Forelimb muscle (tissue), 1 donor: ENCODE data around the gene ADCK1. TPM values are rescaled to one million over a fixed set of nuclear protein-coding genes. Genes with fewer than 3 reads are reported as not detected.
"Not testable (repeated sequence)": the region's sequence is repeated elsewhere in the genome, so short reads cannot be mapped to it uniquely, and the experiment has no call there.

Source experiments
- DNase-seq: peaks from one replicate; pipeline ENCODE4 v3.0.0-alpha.2; 2013; ENCODE audit warnings: low read depth
- polyA plus RNA-seq: library from polyadenylated mRNA; unstranded; fragments of 120-200 nt; gene quantifications from one replicate; pipeline ENCODE4 v1.2.1, GENCODE V29; 2013; ENCODE audit not compliant: insufficient read length

ADCK1 gene
- polyA plus RNA-seq, 1 donor = 7.2 TPM

DNA sequence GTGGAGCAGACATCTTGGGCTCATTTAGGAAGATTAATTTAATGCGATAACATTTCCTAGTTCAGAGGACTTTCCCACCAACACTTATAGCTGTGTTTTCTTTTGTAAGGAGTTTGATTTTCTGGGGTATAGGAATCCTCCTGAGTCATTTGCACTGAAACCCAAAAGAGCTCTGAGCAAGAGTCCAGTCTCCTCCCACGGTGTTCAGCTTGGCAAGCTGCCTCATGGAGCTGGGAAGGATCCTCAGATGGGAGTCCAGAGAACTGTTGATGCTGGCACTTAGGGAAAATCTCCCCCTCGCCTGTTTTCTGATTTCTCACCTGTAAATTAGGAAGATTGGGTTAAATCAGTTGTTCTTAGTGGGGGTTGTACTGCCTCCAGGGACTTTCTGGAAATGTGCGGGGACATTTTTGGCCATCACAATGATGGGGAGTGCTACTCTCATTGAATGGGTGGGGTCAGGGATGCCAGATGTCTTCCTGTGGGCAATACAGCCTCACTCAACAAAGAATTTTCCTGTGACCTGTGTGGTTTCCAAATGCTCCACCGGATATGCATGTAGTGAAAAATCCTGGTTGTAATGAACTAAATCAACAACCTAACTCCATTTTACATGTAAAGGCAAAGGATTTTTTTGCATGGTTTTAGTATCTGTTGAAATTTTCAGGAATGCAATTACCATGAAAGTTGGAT is 150.6 kb downstream of the ADCK1 start:
- no peak for DNase-seq

GRCh38 chr14:77955816-77956484 is 156.0 kb downstream of the ADCK1 start:
- no peak for DNase-seq

GRCh38 chr14:77959686-77960085 is 159.8 kb downstream of the ADCK1 start:
- not testable (repeated sequence) for DNase-seq

DNA sequence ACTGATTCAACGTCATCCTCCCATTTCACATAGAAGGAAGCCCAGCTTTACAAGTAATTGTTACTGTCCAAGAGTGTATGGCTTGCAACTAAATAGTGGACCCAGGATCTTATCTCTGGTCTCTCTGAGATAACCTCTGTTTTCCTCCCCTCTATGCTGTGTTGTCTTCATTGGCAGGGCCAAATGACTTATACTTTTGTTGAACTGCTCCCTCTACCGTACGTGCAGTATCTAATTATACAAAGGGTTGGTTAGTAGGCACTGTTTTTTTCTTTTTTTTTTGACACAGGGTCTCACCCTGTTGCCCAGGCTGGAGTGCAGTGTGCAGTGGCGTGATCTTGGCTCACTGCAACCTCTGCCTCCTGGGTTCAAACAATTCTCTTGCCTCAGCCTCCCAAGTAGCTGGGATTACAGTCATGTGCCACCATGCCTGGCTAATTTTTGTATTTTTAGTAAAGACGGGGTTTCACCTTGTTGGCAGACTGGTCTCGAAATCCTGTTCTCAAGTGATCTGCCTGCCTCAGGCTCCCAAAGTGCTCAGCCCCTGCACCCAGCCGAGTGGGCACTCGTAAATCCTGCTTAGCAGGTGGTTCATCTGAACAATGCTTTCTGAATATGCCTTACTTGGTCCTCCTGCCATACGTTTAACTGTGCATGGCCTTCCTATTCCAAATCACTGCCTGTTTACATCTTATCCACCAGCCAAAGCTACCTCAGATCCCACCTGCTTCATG is 162.1 kb downstream of the ADCK1 start:
- DNase-seq = no peak

- no peak for DNase-seq
Measured at GRCh38 chr14:77962731-77963520, 163.0 kb downstream of the ADCK1 start.

GRCh38 chr14:77964586-77964985 is 164.7 kb downstream of the ADCK1 start:
- DNase-seq = no peak

DNA sequence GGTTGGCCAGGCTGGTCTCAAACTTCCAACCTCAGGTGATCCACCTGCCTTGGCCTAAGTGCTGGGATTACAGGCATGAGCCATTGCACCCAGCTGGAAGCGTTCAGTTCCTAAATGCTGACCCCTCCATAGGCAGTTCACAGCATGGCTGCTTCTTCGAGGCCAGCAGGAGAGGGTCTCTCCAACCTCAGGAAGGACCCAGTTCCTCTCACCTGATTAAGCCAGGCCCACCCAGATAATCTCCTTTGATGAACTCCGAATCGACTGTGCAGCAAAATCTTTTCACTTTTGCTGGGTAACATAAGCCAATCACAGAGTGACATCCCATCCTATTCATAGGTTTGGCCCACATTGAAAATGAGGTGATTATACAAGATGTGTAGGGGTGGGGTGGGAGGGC is 165.1 kb downstream of the ADCK1 start:
- no peak for DNase-seq

DNA sequence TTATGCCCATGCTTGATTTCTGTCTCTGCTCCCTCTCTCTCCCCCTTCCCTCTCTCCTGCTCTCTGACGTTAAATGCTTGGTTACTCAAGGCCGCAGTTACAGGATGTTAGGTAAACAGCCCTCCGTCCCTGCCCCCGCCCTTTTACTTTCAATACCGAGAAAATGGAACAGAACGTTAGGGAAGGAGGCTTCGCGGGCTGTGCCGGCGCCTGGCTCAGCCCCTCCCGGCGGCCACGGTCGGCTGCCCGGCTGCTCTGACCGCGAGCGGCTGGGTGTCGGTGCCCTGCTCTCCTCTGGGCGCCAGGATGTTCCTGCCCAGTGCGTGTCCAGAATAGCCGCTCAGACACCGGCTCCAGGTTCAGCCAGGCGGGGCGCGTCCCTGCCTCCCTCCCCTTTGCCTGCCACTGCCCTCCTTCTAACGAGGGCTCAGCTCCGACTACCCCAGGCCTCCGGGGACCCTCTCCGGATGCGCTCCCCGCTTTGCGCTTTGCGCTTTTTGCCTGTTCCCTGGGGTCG is 166.1 kb downstream of the ADCK1 start:
- no peak for DNase-seq

GRCh38 chr14:77967110-77967509 is 167.2 kb downstream of the ADCK1 start:
- DNase-seq = no peak

DNA sequence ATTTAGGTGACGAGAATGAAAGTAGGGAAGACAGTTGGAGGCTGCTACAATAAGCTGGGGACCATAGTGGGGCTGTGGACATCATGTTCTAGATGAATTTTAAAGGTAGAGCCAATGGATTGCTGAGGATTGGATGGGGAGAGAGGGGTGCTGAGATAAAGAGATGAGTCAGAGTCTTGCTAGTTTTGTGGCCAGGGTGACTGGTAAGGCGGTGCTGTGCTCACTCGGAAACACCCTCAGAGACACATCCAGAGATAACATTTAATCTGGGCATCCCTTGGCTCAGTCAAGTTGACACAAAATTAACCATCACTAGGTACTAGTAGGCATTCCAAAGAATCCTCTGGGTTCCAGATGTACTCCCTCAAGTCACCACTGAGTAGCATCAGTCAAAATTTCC is 170.7 kb downstream of the ADCK1 start:
- DNase-seq = no peak

DNA sequence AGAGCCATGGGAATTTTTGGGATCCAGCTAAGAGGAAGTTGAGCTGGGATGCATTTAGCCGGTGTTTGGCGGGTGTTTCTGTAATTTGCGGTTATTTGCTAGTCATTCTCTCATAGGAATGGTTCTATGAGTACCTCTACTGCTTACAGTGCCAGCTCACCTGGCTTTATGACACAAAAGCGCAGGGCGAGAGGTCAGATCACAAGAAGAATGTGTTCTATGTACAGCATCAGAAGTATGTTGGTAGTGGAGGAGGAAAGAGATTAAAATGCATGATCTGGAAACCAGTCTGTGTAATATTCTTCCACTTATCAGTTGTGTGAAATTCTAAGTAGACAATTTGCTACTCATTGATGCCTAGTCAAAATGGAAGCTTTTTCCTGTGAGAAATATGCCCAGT is 173.3 kb downstream of the ADCK1 start:
- no peak for DNase-seq

- no peak for DNase-seq
Measured at GRCh38 chr14:77976591-77976990, 176.7 kb downstream of the ADCK1 start.

DNA sequence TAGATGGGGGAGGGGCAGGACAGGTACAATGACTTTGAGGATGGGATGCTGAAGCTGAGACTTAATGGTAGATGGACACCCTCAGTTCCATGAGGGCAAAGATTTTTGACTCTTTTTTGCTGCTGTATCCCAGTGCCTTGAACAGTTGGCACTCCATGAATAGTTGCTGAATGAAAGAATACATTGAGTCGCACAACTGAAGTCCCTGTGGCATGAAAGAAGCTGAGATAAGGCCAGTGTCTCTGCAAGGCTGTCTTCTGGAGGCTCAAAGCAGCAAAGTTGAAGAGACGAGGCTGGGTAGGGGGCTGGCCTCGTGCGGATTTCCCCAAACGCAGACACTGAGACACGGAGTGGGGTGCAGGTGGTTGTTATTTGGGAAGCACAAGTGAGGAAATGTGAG is 179.3 kb downstream of the ADCK1 start:
- no peak for DNase-seq

DNA sequence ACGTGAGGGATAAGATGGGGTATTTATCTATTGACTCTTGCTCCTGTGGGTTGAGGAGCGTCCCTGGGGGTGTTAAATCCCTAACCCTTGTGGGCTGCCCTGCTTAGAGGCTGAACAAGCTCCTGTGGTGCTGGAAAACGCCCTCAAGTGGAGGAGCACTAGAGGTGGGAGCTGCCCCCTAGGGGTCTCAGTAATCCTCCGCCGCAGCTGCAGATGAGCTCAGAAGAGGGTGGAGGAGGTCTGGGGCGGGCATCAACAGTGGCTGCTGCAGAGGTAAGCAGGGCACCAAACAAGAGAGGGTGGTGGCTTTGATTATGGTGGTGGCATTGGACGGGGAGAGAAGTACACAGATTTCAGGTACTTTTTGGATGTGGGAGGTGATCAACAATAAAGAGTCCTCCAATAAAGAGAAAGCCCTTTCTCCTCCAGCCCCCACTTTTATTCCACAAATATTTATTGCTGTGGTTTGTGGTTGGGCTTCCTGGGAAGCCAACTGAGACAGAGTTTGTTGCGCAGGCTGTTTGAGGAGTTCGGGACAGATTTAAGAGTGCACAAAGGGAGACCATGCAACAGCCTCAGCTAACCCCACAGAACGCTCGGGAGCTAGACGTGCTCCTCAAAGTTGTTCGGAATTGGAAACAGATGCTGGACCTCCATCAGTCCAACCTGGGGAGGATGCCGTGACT is 179.9 kb downstream of the ADCK1 start:
- DNase-seq = no peak

DNA sequence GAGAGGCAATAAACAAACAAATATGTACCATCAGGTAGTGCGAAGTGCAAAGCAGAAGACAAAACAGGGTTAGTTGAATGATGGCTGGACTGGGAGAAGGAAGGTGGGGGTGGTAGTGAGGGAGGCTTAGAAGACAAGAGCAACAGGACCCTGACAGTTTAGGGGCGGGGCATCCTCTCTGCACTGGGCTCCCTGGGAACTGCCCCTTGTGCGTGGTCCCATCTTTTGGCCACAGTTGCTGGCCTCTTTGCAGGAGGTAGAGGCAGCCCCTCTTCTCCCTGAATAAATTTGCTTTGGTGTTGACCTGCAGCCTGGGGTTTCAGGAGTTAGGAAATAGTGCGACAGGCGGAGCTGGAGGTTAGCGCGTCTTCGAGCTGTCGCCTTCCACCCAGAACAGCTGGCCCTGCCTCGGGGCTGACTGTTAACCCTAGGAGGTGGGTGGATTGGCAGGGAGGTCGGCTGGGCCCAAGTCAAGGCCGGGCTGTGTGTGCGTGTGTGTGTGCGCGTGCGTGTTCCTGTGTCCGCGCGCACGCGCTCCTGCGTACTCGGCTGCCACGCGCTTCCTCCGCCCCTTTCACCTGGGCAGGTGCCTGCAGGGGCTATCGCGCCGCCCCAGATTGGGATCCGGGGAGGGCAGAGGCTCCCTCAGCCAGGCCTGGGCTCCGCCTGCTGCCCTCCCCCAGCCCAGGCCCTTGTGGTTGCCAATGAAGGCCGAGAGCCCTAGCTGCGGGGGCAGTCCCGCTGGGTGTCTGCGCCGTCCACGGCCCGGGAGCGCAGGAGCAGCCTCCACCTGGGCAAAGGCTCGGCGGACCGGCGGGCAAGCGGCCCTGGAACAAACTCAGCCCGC is 180.8 kb downstream of the ADCK1 start:
- no peak for DNase-seq

Other genes with a start within 250 kb of the ADCK1 start
- 16.4 TPM for gene SPTLC2, start 183.5 kb upstream of the ADCK1 start, polyA plus RNA-seq
- gene ALKBH1, start 92.1 kb upstream of the ADCK1 start, polyA plus RNA-seq = 11.0 TPM
- 70.1 TPM for gene SLIRP, start 92.0 kb upstream of the ADCK1 start, polyA plus RNA-seq
- 49.9 TPM for gene SNW1, start 39.0 kb upstream of the ADCK1 start, polyA plus RNA-seq